Measurements from ENCODE around the gene EBF4.
"Not testable (repeated sequence)": the region's sequence is repeated elsewhere in the genome, so short reads cannot be mapped to it uniquely, and the experiment has no call there.

The EBF4 gene

DNA sequence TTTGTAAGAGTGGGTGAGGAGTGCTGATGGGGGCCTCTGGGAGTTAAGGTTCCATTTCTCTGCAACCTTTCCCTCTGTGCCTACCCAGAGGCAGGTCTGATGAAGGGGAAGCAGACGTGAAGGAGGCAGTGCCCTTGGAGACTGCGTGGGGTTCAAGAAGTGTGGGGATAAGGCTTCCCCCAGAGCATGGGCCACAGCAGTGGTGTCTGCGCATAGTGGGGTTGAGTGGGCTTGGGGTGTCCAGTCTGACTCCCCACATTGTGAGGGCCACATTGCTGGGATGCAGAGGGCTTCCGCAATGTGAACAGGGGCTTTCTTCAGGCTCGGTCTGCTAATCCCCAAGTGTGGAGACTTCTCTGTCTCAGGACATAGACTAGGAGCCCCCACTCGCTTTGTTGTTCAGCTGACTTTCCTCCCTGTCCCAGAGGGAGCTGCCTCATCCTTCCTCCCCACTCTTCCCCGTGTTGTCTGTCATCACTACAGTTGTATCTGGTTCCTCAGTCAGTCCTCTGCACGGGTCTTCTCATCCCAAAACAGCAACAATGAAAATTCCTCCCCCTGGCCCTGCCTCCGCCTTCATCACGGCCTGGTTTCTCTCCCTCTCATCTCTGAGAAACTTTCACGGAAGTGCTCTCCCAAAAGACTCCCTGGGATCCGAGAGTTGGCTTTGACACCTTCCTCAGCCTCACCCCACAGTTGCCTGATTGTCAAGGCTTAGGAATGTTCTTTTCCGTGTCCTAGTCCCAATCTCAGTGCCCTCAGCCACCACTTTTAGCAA is 2.8 kb downstream of the EBF4 start:
- DNase-seq (ENCODE audit: low read depth), result no peak
- H3K4me3 ChIP-seq (ENCODE audit: low read depth, low read length), result no peak overlapping the region
- TF ChIP-seq, protein P1, sequence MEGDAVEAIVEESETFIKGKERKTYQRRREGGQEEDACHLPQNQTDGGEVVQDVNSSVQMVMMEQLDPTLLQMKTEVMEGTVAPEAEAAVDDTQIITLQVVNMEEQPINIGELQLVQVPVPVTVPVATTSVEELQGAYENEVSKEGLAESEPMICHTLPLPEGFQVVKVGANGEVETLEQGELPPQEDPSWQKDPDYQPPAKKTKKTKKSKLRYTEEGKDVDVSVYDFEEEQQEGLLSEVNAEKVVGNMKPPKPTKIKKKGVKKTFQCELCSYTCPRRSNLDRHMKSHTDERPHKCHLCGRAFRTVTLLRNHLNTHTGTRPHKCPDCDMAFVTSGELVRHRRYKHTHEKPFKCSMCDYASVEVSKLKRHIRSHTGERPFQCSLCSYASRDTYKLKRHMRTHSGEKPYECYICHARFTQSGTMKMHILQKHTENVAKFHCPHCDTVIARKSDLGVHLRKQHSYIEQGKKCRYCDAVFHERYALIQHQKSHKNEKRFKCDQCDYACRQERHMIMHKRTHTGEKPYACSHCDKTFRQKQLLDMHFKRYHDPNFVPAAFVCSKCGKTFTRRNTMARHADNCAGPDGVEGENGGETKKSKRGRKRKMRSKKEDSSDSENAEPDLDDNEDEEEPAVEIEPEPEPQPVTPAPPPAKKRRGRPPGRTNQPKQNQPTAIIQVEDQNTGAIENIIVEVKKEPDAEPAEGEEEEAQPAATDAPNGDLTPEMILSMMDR (IDR thresholded peaks at IDR 0.05; ENCODE audit: low read depth, low read length, missing control alignments), result no peak

DNA sequence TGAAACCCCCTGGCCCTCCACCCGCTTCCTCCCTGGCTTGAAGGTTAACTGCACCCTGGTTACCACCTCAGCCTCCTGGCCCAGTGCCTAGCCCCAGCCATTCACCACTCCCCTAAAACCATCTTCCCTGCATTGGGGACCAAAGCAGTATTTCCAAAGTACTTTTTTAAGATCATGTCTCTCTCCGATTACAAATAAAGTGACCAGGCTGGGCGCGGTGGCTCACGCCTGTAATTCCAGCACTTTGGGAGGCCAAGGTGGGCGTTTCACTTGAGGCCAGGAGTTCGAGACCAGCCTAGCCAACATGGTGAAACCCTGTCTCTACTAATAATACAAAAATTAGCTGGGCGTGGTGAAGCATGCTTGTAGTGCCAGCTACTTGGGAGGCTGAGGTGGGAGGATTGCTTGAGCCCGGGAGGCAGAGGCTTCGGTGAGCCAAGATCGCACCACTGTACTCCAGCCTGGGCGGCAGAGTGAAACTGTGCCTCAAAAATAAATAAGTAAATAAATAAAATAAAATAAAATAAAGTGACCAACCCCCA is 3.5 kb downstream of the EBF4 start:
- DNase-seq (ENCODE audit: low read depth); H3K4me3 ChIP-seq (ENCODE audit: low read depth, low read length): not testable (repeated sequence)

DNA sequence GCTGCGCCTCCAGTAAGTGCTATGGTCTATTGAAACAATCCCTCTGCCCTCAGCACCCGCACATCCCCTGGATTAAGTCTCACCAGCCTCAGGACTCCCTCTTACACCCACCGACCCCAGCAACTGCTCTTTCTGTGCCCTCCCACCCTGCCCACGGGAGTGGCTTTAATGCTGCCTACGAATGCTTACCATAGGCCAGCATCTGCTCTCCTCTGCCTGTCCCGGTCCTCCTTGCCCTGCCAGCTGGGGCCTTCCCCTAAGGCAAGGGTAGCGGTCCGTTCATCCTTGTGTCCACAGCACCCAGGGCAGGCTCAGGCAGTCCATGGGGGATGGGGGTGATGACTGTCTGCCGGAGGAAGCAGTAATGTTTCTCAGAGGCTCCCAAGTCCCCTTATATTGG is 4.1 kb downstream of the EBF4 start:
- H3K4me3 ChIP-seq (ENCODE audit: low read depth, low read length), result no peak overlapping the region
- no peak for DNase-seq (ENCODE audit: low read depth)
- TF ChIP-seq, protein P1 (IDR thresholded peaks at IDR 0.05; ENCODE audit: low read depth, low read length, missing control alignments), result no peak

DNA sequence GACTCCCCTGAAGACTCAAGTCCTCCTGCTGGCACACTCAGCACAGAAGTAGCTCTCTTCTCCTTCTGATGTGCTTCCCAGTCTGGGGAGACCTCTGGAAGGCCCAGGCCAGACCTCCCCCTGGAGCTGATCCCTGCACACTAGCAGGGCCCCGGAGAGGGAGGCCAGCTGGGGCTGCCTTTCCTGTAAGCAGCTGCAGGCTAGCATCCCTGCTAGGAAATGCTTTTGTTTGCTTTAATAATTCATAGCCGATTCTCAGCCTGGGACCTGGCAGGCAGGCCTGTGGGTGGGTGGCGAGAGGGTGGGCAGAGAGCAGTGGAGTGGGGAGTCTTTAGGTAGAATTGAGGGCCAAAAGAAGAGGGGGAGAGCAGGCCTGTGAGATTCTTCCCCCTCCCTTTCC is 5.2 kb downstream of the EBF4 start:
- TF ChIP-seq, protein P1 (IDR thresholded peaks at IDR 0.05; ENCODE audit: low read depth, low read length, missing control alignments), result no peak
- H3K4me3 ChIP-seq (ENCODE audit: low read depth, low read length), result no peak overlapping the region
- no peak for DNase-seq (ENCODE audit: low read depth)

DNA sequence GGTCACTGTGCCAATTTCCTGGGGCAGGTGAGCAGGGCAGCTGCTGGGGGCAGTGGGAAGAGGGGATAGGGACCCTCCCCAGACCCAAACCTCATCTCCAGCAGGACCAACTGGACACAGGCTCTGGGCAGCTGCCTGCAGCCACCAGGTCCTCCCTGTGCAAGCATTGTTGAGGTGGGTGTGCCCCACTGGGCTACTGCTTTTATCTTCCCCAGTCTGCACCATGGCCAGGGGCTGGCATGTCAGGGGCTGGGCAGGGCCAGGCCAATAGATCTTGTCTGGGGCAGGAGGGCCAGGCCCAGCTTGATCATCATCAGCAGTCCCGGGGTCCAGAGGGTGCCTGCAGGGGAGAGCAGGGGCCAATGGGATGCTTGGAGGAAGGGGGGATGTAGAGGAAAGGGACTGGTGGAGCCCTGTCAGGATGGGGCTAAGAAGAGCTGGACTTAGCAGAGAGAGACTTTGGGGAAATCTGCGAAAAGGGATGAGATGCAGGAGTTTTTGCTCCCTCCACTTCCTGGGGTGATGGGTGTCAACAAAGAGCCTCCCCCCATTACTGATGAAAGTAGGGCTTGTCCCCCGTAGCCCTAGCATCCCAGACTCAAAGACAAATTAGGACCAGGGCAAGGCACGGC is 5.7 kb downstream of the EBF4 start:
- DNase-seq (ENCODE audit: low read depth), result no peak
- TF ChIP-seq, protein P1 (IDR thresholded peaks at IDR 0.05; ENCODE audit: low read depth, low read length, missing control alignments), result no peak

DNA sequence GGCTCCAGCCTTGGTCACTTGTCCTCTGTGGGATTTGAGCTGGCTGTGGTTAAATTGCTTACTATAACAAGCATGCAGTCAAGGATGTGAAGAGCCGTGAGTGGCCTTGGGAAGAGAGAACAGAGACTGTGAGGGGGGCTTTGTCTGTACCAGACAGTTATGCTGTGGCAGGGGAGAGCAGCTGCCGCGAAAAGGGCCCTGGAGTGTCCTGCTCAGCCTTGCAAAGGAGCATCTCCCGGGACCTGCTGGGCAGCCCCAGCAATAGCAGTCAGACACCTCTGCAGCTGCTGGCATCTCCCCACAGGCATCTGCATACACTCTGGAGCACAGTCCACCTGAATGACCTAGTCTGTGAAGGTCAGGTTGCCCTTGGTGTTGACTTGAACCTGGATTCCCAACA is 6.3 kb downstream of the EBF4 start:
- DNase-seq (ENCODE audit: low read depth), result no peak
- TF ChIP-seq, protein P1 (IDR thresholded peaks at IDR 0.05; ENCODE audit: low read depth, low read length, missing control alignments), result no peak
- H3K4me3 ChIP-seq (ENCODE audit: low read depth, low read length), result no peak overlapping the region

More for the DNA sequence above, 5.7 kb downstream of the EBF4 start:
- H3K4me3 ChIP-seq (ENCODE audit: low read depth, low read length), result no peak overlapping the region

DNA sequence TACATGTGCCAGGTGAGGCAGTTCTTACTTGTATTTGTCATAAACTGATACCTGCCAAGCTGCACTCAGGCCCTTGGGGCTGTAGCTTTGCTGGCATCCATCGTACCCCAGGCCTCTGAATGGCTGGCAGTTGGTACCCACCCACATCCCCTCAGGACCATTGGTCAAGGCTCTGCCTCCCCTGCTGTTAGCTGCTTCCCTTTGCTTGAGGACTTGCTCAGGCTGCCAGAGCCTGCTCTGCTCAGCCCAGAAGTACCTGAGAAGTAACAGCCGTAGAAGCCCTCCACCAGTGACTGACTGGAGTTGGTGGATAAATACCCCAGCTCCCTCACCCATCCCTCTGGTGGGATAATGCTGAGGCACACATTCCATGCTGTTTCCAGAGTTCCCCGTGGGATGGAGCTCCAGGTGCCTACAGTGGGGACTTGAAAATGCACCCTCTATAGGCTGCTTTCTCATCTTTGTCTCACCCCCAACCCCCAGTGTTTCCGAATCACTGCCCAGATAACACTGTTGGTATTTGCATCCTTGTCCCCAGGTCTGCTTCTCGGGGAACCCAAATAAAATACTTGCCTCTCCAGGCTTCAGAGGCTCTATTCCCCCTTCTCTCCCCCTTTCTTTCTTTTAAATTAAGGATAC is 7.3 kb downstream of the EBF4 start:
- no peak overlapping the region for H3K4me3 ChIP-seq (ENCODE audit: low read depth, low read length)
- DNase-seq (ENCODE audit: low read depth), result no peak
- TF ChIP-seq, protein P1 (IDR thresholded peaks at IDR 0.05; ENCODE audit: low read depth, low read length, missing control alignments), result no peak

Data from GM12864 (cell line).